Suppressor macrophage treated with lipopolysaccharide for 4 hours (primary cell): ENCODE measurements around the gene AKR1A1.
"Not testable (repeated sequence)": the region's sequence is repeated elsewhere in the genome, so short reads cannot be mapped to it uniquely, and the experiment has no call there.

Experiments
- DNase-seq: peaks from one replicate; pipeline ENCODE4 v3.0.0-alpha.2; 2020

Gene AKR1A1

GRCh38 chr1:45550401-45551351 lies at the start of gene AKR1A1:
TSS of gene AKR1A1 (plus strand) at chr1:45550826. CDS start at chr1:45561795, 10,969 bp downstream.
- DNase-seq = peak; percentile 90

DNA sequence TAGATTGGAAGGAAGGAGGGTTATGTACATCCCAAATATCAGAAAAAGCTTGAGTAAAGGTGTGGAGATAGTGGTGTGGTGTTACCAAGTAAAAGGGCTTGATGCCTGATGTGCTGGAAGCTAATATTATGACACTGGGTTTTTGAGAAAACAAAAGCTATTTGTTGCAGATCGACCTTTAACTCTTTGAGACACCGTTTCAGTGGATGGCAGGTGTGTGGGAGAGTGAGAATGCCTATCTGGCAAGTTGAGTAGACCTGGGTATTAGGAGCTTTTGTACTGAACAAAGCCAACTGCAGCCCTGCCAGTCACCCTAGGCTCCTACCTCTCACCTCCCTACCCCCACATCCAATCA lies 49.1 kb upstream of the AKR1A1 start:
- DNase-seq = no peak

DNA sequence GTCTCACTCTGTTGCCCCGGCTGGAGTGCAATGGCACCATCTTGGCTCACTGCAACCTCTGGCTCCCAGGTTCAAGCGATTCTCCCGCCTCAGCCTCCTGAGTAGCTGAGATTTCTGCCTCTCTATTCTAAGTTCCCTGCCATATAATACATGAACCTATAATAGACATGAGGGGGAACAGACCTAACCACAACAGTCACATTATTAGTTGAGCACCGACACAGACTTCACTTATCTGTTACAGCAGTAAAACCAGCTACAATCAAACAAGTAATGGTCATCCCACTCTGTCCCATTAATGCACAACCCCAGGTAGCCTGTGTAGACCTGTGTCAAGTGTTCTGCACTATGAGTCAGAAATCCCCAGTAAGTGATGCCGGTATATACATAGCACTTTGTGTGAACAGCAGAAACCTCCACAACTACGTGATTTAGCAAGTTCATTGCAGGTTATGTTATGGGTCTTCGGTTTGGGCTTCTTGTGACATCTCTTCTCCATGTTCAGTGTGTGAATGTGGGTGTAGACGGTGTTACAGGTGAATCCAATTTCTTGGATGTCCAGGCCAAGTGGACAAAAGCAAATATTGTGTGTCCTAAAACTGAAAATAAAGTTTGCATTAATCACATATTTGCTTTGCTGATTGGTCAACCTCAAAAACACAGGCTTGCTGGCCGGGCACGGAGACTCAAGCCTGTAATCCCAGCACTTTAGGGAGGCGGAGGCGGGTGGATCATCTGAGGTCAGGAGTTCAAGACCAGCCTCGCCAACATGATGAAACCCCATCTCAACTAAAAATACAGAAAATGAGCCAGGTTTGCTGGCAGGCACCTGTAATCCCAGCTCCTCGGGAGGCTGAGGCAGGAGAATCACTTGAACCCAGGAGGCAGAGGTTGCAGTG lies 46.9 kb upstream of the AKR1A1 start:
- DNase-seq = no peak

GRCh38 chr1:45507195-45507594 lies 43.4 kb upstream of the AKR1A1 start:
- no peak for DNase-seq

GRCh38 chr1:45507893-45508292 lies 42.7 kb upstream of the AKR1A1 start:
- DNase-seq = no peak

GRCh38 chr1:45508295-45509151 lies 42.1 kb upstream of the AKR1A1 start:
- DNase-seq = no peak

- DNase-seq = no peak
These were observed 40.3 kb upstream of the AKR1A1 start for GRCh38 chr1:45510036-45510971.

DNA sequence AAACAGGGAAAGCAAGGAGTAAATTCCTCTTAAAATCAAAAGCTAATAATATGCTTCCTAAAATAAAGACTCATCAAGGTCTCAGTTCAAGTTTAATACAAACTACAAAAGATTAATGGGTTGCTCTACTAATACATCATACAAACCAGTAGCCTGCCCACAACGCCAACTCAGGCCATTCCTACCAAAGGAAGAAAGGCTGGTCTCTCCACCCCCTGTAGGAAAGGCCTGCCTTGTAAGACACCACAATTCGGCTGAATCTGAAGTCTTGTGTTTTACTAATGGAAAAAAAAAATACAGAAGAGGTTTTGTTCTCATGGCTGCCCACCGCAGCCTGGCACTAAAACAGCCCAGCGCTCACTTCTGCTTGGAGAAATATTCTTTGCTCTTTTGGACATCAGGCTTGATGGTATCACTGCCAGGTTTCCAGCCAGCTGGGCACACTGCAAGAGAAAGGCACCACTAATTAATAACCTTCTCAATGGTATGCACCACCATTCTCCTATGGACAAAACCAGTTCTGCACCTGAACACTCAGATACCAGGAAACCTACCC lies 39.6 kb upstream of the AKR1A1 start:
- no peak for DNase-seq

DNA sequence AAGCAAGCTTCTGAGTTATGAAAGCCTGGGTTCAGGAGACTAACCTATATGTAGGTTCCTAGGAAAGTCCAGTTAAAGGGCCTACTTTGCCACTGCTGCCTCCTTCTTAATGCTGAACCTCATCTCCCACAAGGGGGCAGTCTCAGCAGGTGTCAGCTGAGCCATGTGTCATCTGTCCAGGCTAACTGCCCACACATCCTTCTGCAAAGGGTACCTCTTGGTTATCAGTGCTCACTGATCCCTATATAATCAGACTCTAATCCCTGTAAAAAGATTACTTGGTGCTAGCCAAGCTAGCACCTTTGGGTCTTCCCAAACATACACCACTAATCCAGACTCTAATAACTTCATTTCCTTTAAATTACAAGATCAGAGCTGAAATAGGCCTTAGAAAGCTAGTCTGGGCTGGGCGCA lies 38.0 kb upstream of the AKR1A1 start:
- DNase-seq = peak; percentile 84

DNA sequence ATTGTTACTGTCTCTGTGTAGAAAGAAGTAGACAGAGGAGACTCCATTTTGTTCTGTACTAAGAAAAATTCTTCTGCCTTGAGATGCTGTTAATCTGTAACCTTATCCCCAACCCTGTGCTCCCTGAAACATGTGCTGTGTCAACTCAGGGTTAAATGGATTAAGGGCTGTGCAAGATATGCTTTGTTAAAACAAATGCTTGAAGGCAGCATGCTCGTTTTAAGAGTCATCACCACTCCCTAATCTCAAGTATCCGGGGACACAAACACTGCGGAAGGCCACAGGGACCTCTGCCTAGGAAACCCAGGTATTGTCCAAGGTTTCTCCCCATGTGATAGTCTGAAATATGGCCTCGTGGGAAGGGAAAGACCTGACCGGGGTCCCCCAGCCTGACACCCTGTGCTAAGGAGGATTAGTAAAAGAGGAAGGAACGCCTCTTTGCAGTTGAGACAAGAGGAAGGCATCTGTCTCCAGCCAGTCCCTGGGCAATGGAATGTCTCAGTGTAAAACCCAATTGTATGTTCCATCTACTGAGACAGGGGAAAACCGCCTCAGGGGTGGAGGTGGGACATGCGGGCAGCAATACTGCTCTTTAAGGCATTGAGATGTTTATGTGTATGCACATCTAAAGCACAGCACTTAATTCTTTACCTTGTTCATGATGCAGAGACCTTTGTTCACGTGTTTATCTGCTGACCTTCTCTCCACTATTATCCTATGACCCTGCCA lies 36.9 kb upstream of the AKR1A1 start:
- DNase-seq = not testable (repeated sequence)

GRCh38 chr1:45516036-45516435 lies 34.6 kb upstream of the AKR1A1 start:
- DNase-seq = no peak

DNA sequence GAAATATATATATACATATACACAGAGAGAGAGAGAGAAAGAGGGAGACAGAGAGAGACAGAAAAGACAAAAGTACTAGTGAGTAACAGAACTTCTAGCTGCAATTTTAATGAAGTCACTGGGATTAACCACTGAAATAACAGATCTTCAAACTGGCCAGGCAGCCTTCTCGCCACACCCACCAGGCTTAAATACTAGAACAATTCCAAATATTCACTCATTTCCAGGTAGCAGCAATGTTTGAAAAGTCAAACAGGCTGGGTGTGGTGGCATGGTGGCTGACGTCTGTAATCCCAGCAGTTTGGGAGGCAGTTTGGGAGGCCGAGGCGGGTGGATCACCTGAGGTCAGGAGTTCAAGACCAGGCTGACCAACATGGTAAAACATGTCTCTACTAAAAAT lies 34.2 kb upstream of the AKR1A1 start:
- DNase-seq = no peak

GRCh38 chr1:45518366-45518765 lies 32.3 kb upstream of the AKR1A1 start:
- DNase-seq = not testable (repeated sequence)

GRCh38 chr1:45518910-45519309 lies 31.7 kb upstream of the AKR1A1 start:
- no peak for DNase-seq

GRCh38 chr1:45519774-45520173 lies 30.9 kb upstream of the AKR1A1 start:
- not testable (repeated sequence) for DNase-seq

- DNase-seq = peak; percentile 99
These were observed 29.0 kb upstream of the AKR1A1 start, which contains the start of gene PRDX1 for GRCh38 chr1:45521413-45522323. TSS of gene PRDX1 (minus strand) at chr1:45521884. CDS start at chr1:45519043, 2,841 bp downstream.

DNA sequence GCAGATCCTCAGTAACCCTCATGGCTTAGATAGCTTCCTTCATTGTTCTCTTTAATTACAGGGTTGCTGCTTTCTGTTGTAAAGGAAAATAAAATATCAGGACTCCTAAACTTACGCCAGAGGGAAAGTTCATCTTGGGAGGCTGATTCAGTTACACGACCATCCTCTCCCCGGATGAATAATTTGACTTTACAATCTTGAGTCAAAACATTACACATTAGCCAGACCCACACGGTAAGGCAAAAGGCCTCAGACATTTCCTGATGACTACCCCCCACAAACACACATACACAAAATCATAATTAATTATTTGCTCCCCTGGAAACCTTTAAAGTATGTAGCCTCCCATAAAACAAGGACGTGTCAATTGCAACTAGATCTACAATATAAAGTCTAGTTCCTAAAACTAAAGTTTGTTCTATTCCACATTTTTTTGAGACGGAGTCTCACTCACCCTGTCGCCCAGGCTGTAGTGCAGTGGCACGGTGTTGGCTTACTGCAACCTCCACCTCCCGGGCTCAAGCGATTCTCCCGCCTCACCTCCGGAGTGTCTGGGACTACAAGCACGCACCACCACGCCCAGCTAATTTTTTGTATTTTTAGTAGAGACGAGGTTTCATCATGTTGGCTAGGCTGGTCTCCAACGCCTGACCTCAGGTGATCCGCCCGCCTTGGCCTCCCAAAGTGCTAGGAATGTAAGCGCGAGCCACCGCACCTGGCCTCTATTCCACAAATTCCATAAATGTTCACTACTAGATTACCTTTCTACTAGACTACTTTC lies 28.1 kb upstream of the AKR1A1 start:
- DNase-seq = peak; percentile 53

DNA sequence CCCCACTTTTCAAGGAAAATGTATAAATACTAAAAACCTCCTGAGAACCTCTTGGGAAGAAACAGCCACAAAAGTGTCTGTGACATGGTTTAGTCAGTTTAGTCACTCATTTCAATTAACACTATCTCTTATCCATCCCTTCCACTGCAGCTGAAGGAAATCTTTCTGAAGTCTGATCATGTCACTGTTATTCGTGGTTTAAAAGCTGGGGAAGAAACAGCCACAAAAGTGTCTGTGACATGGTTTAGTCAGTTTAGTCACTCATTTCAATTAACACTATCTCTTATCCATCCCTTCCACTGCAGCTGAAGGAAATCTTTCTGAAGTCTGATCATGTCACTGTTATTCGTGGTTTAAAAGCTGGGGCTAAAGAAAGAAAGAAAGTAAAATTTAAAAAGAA lies 27.1 kb upstream of the AKR1A1 start:
- not testable (repeated sequence) for DNase-seq
